HG02610 (cell line): ENCODE data around the gene NFATC2.
"Not testable (repeated sequence)": the region's sequence is repeated elsewhere in the genome, so short reads cannot be mapped to it uniquely, and the experiment has no call there.

ENCODE experiments used
- ATAC-seq: cut with Tn5 transposase; IDR thresholded peaks from one replicate; pipeline ENCODE4 v1.9.1; 2021; ENCODE audit warnings: mild to moderate bottlenecking, moderate library complexity; ENCODE audit not compliant: unreplicated experiment

The NFATC2 gene

DNA sequence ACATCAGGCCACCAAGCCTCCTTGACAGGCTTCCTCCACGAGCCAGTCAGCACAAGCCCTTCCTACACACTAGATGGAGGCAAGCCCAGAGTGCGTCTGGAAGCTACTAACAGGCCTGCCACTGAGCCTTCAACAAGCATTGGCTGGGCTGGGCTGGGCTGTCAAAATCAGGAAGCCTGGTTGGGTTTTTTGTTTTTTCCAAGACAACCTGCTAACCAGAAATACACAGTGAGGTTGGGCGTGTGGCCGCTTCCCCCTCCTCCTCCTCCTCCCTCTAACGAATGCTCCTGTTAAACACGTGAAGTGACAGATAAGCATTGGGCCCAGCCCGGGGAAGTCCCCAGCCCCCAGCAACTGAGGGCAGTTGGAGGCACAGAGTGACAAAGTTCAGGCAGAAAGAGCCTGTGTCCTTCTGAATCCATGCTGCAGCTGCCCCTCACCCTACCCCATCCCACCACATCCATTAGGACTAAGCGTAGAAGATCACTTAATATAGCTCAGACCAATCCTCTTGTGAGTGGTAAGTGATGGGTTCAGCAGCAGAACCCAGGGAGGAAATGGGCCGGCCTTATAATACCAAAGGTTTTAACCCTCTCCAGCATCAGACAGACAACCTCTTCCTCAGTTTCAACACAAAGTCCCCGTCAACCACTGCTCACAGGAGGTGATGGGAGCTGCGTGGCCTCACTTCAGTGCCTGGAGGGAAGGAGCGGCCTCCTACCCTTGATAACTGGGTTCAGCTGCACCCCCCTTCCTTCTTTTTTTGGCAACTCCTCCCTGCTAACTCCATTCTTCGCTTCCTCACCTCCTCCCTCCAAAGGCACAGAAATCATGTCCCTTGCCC lies 1.1 kb downstream of the NFATC2 start:
- ATAC-seq: no peak

DNA sequence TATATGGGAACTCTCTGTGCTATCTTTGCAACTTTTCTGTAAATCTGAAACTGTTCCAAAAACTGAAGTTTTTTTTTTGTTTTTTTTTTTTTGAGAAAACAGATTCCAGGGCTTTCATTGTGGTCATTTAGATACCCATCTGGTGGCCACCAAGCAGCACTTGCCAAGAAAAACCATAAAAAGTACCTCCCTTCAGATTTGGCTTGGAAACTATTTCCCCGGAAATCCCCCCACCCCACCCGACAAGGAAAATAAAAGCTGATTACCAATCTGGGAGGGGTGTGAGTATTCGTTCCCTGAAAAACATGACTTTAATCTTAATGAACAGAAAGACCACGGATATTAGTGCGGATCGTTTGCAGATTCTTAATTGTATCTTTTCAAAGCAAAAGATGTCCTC lies 1.9 kb downstream of the NFATC2 start:
- ATAC-seq: no peak

DNA sequence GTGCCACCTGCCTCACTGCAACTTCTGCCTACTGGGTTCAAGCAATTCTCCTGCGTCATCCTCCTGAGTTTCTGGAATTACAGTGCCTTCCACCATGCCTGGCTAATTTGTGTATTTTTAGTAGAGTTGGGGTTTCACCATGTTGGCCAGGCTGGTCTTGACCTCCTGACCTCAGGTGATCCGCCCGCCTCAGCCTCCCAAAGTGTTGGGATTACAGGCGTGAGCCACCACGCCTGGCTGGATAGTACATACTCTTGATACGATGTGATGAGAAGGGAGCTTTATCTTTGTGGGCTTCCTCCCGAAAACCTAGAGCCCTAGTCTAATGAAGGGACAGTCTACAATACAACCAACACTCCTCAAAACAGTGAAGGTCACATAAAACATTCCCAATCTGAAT lies 2.4 kb downstream of the NFATC2 start:
- ATAC-seq: not testable (repeated sequence)

DNA sequence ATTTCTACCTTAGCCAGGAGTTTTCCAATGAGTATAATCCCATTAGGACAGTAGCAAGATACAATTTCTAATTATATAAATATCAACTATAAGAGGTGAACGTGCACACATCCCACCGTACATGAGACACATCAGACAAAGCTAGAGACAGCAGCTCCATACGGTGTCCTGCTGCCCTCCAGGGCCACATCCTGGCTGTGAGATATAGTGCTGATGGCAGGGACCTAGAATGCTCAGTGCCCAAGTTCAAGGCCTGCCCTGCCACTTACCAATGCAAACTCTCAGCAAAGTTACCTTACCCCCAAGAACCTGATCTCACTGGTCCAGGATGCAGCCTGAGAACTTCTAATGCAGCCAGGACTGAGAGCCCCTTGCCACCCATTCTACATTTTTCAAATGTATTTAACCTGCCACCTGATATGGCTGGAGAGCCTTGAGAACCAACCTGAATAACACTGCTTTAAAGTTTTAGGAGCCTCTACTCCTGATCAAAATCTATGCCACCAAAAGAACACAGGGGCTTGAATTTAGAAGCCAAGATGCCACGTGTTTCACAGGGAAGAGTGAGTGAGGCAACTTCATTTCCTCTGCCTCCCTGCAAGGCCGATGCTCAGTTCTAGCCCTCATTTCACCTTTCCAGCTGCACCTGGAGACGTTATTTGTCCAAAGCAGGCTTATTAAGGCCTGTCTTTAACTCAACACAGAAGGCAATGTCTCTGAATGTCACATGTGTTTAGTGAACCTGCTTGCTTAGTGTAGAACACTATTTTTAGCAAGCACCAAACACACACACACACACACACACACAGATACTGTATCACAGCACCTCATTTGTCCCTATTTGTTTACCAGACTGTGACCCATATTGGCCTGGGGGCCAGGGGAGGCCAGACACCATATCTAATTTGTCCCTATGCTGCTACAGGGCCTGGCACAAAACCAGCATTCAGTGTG lies 6.1 kb downstream of the NFATC2 start:
- ATAC-seq: no peak

DNA sequence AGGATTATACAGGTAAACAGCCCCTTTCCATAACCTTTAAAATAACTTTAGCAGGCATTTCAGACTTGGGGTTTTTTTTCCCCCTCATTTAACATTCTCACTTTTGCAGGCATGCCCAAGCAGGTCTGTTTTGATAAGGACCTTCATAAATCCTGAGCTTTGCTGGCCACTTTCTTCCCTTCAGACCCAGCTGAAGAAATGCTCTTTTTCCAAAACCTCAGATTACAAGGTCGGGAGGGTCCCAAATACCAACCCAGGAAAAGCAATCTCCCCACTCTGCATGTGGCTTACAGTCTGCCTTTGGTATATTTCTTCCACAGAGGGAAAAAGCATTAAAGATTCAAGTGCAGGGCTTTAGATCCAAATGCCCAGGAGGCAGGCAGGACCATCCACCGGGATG lies 6.8 kb downstream of the NFATC2 start:
- ATAC-seq: no peak

DNA sequence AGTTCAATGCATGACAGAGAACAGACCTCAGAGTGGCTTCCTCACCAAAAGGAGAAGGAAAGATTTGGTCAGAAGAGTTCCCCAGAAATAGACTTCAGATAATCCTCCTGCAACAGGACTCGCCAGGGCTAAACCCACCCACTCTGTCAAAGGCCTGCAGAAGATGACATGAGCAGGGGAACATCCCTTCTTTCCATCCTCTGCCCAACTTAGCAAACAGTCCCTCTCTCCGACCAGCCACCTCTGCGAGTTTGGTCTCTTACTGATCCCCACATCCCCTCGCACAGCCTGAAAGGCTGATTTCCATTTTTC lies 7.5 kb downstream of the NFATC2 start:
- no peak for ATAC-seq

DNA sequence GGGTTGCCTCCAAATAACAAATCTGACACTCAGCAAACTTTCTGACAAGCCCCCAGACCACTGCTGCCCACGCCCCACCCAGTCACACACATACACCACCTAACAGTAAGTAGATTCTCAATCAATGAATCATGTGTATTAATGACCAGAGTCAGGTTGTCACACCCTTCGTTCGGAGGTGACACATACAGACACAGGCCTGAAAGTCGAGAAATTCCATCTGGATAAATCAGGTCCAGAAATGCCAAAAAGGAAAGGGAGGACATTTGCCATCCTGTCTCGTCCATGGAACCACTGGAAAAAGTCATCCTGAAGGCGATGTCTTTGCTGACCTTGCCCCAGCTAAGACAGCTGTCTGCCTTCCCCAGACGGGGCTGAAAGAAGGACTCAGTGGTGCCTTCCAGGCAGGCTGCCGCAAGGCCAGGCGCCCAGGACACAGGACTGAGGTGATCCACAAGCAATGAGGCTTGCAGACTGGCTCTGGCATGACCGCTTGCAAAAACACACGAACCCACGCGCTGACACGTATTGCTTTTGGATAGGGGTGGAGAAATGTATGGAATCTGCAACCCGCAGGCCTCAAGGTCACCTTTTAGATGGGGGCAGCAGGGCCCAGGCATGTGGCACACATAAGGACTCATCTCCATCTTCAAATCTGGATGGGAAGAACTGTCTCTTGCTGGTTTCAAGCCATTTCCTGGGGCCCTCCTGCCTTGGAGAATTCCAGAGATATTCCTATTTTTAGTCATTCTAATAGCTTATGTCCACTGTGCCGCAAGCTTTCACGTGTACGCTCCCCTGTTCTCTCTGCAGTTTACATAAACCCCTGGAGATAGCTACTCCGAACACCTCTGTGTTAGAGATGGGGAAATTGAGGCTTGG lies 9.0 kb downstream of the NFATC2 start:
- ATAC-seq: no peak

DNA sequence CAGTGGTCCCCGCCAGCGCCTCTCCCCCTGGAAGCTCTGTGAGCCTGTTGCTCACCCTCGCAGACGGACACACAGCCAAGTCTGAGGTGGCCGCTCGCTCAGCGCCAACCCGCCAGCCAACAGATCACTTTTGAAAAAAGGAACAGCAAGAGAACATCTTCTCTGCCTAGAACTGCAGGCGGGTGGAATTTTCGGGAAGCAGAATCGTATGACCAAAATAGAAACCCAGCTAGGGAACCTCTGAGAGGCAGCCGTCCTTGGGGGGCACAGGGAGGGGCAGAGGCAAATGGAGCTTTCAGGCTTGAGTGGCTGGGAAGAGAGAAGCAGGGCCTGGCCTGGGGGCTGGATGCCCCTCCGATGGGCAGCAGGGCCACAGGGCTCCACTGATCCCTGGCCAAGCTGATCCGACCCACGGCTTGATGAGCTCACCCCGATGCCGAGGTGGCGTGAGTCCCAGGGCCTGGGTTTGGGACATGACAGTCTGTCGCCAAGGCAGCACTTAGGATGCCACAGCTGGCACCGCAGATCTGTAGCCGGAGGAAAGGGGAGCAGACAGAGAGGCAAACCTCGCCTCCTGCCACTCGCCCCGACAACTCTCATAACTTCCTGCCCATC lies 9.8 kb downstream of the NFATC2 start:
- ATAC-seq: no peak

DNA sequence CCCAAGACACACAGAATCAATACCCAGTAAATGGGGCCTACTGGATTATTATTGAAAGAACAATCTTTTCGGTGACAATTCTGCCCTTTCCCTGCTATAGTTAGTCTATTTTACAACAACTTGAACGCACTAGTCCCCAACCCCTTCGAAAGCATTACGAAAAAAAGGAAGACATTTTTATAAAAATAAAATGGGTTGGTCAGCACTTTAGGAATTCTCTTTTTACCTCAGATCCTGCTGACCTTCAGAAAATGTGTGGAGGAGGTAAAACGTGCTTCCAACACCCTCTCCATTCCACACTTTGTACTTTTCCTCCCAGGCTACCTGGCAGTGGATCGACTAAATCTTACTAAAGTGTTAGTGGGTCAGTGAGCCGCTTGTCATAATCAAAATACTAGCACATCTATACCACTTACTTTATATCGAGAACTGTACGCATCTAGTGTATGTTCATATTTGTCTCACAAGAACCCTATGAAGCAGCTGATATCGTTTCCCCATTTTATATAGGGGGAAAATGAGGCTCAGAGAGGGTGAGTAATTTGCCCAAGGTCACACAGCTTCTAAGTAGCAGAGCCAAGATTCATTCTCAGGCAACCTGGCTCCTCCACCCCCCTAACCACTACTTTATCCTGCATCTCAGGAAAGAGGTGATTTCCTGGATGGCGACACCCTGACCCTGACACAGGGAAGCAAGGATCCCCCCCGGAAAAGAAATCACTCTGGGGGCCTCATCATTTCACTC lies 10.6 kb downstream of the NFATC2 start:
- ATAC-seq: no peak

DNA sequence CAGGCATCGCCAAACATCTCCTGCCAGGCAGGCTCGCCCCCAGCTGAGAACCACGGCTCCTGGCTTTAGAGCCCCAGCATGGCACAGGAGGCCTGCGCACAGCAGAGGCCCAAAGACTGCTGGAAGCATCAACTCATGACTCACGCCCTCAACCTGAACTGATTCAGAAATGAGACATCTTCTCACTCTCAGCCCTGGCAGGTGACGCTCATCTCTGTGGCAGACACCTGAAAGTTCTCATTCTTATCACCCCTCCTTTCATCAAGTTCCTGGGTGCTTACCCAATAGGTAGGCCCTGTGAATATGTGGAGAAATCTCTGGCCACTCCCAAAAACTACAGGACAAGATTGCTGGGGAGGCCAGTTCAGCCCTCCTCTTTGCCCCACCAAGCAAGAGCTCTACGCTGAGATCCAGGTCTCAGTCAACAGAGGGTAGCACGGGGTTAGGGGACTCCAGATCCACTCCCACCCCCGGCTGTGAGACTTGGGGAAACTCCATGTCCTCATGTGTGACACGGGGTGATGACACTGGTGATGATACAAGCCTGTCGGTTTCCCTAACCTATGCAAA lies 11.3 kb downstream of the NFATC2 start:
- no peak for ATAC-seq

DNA sequence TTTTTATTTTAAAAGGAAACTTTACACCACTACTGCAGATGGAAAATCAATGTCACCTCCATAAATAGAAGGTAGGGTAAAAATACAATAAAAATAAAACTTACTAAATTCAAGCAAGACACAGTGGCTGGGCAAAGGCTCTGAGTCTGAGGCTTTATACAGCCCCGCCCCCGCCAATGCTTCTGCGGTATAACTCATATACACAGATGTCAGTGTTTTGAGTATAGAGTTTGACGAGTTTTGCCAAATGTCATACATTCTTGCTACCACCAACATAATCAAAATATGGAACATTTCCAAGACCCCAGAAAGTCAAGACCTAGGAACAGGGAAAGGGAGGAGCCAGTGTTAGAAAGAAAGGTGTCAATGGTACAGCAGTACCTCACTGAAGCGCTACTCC lies 12.8 kb downstream of the NFATC2 start:
- no peak for ATAC-seq

DNA sequence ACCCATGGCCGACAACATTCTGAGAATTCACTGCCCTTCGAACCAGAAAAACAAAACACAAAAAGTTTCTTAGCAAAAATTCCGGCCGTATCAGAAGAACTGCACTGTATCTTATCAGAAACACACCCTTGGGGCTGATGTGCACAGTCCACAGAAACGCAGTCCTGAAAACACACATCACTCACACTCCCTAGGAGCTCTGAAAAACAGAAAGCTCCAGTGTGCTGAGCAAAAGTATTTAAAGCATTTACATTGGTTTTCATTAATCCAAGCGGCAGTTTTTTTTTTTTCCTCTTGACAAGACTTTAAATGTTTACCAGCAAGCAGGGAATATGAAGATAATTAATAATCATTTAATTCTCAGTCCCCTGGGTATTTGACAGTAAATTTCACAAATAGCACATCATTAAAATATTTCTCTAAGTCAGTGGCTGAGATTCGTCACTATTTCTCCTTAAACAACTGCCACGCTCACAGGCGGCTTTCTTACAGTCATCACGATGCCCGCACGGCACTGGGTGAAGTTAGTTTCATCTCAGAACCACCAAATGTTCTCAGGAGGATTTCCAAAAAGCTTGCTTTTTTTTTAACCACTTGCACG lies 13.3 kb downstream of the NFATC2 start:
- ATAC-seq: no peak

DNA sequence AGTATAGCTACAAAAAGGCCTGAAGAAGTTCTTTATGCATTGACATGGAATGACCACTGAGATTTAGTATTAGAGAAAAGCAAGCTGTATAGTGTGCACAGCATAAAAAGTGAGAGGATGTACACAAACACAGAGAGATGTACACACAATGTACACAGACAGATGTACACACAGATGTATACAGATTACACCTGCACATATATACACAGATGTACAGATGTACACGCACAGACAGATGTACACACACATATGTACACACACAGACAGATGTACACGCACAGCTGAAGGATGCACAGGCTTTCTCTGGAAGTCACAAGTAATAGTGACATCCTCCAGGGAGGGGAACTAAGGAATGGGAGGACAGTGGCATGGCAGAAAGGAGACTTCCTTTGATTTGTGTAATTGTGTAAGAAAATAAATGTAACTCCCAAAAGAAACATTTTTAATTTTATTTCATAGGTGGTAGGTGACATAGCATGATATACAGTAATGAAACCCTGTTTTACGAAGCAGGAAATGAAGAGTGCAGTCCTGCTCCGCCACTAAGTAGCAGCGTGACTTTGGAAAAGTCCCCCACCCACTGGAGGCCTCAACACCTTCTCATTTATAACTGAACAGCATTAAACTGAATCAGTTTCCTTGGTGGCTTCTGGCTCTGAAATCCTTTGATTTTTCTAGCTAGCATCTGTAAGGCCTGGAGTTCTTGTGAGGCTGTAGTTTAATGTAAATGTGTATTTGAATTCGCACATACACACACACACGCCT lies 14.1 kb downstream of the NFATC2 start:
- ATAC-seq: no peak

DNA sequence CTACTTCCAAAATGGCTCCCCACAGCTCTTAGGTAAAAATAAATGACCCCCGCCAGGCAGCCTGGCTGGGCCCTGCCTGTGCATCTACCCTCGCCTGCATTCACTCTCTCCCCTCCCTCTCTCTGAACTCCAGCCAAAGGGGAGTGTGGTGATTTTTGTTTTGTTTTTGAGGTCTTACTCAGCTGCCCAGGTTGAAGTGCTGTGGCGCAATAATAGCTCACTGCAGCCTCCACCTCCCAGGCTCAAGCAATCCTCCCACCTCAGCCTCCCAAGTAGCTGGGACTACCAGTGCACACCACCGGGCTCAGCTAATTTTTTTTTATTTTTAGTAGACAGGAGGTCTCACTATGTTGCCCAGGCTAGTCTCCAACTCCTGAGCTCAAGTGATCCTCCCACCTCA lies 15.8 kb downstream of the NFATC2 start:
- no peak for ATAC-seq

DNA sequence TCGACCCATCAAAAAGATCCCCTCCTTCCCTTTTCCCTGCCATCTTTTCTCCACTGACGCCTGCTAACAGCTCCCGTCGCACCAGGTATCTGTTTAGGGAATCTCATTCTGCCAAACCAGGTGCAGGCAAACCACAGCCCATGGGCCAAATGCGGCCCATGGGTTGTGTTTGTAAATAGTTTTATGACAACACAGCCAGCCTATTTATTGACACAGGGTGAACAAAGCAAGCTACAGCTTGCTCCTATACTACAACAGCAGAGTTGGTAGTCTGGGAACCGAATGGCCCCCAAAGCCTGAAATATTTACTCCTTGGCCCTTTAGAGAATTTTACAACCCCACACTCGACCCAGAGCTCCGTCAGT lies 16.4 kb downstream of the NFATC2 start:
- no peak for ATAC-seq

DNA sequence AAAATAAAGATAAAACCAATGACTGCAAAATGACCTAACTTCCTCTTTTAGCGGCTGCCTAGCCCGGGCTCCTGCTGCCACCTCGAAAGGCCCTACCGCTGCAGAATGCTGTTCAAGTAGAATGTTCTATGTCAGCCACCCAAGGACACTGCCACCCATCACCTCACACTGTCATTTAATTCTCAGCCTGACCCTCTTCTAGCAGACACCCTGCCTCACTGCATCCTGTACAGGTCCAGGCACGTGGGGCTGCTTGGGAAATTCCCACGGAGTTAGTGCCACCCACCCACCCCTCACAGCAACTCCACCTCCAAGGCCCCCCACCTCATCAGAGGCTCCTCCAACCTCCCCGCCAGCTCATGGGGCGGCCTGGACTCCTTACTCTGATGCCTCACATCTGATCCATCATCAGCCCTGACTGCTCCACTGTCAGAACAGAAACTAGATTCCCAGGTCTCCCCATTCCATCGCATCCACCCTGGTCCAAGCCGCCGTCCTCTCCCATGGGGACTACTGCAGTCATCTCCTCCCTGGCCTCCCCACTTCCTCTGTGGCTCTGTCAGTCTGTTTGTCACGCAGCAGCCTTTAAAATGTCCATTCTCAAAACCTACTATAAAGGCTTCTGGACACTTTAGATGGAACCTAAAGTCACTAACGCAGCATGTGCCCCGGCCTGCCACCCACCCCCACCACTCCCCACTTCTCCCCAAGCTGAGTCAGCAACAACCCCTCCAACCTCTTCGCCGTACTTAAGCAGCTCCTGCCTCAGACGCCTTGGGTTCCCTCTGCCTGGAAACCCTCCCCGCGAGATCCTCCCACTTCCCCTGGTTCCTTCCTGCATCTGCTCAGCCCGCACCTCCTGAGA lies 17.0 kb downstream of the NFATC2 start:
- ATAC-seq: no peak

DNA sequence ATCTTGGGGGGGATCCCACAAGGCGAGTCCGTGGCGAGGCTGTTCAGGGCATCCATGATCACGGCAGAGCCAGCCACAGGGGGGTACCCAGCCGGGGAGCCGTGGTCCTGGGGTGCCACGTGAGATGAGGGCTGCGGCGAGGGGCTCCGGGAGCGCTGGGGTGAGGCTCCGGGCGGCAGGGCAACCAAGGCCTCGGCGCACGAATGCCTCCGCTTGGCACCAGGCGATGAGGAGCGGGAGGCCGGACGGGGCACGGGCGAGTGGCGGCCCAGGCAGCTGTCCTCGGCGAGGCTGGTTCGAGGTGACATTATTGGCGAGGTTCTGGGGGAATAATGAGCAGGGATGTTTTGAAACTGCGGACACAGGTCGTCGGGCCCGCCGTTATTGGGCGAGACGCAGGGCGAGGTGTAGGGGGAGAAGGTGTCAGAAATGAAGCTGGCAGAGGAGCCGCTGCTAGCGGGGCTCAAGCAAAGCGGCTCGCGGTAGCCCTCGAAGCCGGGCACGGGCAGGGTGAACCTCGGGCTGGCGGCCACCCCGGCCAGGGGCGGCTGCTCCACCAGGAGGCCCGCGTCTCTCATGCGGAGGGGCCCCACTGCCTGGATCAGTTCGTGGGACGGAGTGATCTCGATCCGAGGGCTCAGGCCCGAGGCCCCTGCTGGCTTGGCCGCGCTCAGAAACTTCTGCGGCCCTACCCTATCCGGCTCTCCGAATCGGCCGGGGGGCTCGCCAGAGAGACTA lies 19.1 kb downstream of the NFATC2 start:
- ATAC-seq: no peak
